ENCODE results near the gene KMT2C. TPM values are rescaled to one million over a fixed set of nuclear protein-coding genes. Genes with fewer than 3 reads are reported as not detected.

KMT2C gene
- total RNA-seq, 1 donor from 2014 or later = 52.0 TPM

- no peak for TF ChIP-seq CTCF (IDR thresholded peaks at IDR 0.05)
- peaks cover 21% of the 10 kb centered on the region for H3K4me1 Mint-ChIP-seq (ENCODE audit: low read depth)
- DNase-seq (ENCODE audit: low spot score) = no peak
- H3K27me3 Mint-ChIP-seq (ENCODE audit: low read depth) = no peaks in the 10 kb centered on the region
- no peak overlapping the region for H3K4me3 Mint-ChIP-seq (ENCODE audit: unreplicated experiment)
- H3K9me3 Mint-ChIP-seq (ENCODE audit: low read depth) = no peaks in the 10 kb centered on the region
- H3K27ac Mint-ChIP-seq (ENCODE audit: unreplicated experiment) = no peak overlapping the region
- peaks cover 10% of the 10 kb centered on the region for H3K36me3 Mint-ChIP-seq (ENCODE audit: low read depth)
These were observed 105.0 kb downstream of the KMT2C start for GRCh38 chr7:152330827-152331226.

GRCh38 chr7:152329469-152329868 lies 106.3 kb downstream of the KMT2C start:
- Mint-ChIP-seq H3K27me3 (ENCODE audit: low read depth) (no peaks in the 10 kb centered on the region), H3K9me3 (ENCODE audit: low read depth) (no peaks in the 10 kb centered on the region), H3K27ac (ENCODE audit: unreplicated experiment) (no peak overlapping the region), H3K36me3 (ENCODE audit: low read depth) (peaks cover 10% of the 10 kb centered on the region), H3K4me1 (ENCODE audit: low read depth) (peaks cover 9% of the 10 kb centered on the region), H3K4me3 (ENCODE audit: unreplicated experiment) (no peak overlapping the region)
- no peak for TF ChIP-seq CTCF (IDR thresholded peaks at IDR 0.05)
- no peak for DNase-seq (ENCODE audit: low spot score)

GRCh38 chr7:152328234-152328633 lies 107.6 kb downstream of the KMT2C start:
- Mint-ChIP-seq H3K4me3 (ENCODE audit: unreplicated experiment) (no peak overlapping the region), H3K36me3 (ENCODE audit: low read depth) (peaks cover 10% of the 10 kb centered on the region), H3K4me1 (ENCODE audit: low read depth) (peaks cover 7% of the 10 kb centered on the region), H3K27ac (ENCODE audit: unreplicated experiment) (no peak overlapping the region), H3K9me3 (ENCODE audit: low read depth) (no peaks in the 10 kb centered on the region), H3K27me3 (ENCODE audit: low read depth) (no peaks in the 10 kb centered on the region)
- no peak for DNase-seq (ENCODE audit: low spot score)
- no peak for TF ChIP-seq CTCF (IDR thresholded peaks at IDR 0.05)

GRCh38 chr7:152315845-152316244 lies 120.0 kb downstream of the KMT2C start:
- peaks cover 26% of the 10 kb centered on the region for H3K4me1 Mint-ChIP-seq (ENCODE audit: low read depth)

GRCh38 chr7:152313831-152314604 lies 121.8 kb downstream of the KMT2C start:
- TF ChIP-seq CTCF (IDR thresholded peaks at IDR 0.05) = no peak
- Mint-ChIP-seq H3K27me3 (ENCODE audit: low read depth) (no peaks in the 10 kb centered on the region), H3K4me3 (ENCODE audit: unreplicated experiment) (no peak overlapping the region), H3K27ac (ENCODE audit: unreplicated experiment) (peak overlapping the region; percentile 84), H3K36me3 (ENCODE audit: low read depth) (peaks cover 1% of the 10 kb centered on the region), H3K9me3 (ENCODE audit: low read depth) (no peaks in the 10 kb centered on the region), H3K4me1 (ENCODE audit: low read depth) (peaks cover 26% of the 10 kb centered on the region)
- no peak for DNase-seq (ENCODE audit: low spot score)

More at GRCh38 chr7:152315845-152316244, 120.0 kb downstream of the KMT2C start:
- Mint-ChIP-seq H3K4me3 (ENCODE audit: unreplicated experiment) (no peak overlapping the region), H3K27ac (ENCODE audit: unreplicated experiment) (no peak overlapping the region), H3K27me3 (ENCODE audit: low read depth) (no peaks in the 10 kb centered on the region), H3K36me3 (ENCODE audit: low read depth) (peaks cover 5% of the 10 kb centered on the region), H3K9me3 (ENCODE audit: low read depth) (no peaks in the 10 kb centered on the region)
- no peak for DNase-seq (ENCODE audit: low spot score)
- no peak for TF ChIP-seq CTCF (IDR thresholded peaks at IDR 0.05)

All from chondrocyte (in vitro differentiated cells).